Stimulated activated CD4-positive, alpha-beta T cell treated with anti-CD3 and anti-CD28 coated beads, Interleukin-4, amount 100 ng/mL, for 24 hours (primary cell): Measurements from ENCODE around the gene NAP1L4.

Source experiments
- DNase-seq: peaks from one replicate; pipeline ENCODE4 v3.0.0-alpha.2; 2020

Gene NAP1L4

DNA sequence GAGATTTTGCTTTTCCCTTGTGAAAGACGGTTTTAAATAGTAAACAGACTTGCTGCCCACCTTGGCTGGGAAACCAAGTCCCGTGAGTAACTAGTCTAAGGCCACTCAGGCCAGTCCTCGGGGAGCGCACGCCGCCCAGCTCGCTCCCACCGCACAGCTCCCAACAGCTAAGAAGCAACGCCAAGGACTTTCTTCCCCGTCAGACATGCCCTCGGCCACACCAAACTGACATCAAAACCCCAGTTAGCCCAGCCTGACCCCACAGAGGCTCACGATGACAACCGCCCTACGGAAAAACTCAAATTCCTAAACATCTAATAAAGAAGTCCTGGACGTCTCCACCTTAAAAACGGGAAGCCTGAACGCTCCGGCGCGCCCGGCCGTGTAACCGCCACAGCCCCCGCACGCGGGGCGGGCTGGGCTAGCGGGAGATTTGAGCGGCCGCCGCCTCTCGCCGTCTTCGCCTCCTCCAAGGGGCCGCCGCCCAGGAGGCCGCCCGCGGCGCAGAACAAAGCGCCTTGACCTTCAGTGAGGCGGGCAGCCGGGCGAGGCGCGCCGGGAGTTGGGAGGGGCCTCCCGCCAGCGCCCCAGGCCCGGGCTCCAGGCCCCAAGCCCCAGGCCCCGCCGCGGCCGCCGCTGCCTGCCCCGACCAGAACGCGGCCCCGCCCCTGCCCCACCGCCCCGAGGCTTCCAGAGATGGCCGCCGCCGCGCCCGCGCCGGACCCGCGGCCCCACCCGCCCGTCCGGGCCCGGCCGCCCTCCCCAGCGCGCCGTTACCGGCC lies 486 bp downstream of the NAP1L4 start:
- DNase-seq = no peak

DNA sequence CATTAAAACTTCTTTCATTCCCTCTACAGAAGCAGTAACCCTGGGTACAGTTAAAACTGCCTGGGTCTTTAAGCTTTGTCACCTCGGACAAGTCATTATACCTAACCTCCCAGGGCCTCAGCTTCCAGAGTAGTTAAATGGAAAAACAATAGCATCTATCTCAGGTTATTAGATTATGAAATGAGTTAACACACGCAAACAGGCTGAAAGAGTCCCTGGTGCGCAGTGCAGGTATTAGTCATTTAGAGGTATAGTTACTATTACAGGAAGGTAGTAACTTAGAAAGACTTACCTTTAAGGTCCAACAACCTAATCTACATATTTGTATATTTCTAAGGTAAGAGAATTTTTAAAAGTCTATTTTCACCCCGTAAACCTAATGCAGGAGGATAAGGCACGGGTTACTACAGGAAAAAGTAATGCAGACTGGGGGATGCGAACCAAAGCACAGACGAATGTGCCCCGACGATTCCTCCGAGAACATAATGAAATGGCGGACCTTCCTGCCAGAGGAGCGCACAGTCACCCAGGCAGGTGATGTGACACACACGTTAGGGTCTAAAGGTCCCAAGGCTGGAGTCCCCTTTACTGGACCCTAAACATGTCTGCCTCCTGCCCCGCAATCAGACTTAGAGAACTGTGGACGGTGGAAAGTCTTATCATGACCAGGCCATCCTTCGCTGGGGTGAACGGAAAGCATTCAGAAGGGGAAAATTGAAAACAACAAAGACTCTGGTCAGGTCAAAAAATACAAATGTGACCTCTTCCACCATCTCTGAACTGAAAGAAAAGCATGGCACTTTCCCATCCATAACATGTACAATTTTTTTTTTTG lies 1.3 kb downstream of the NAP1L4 start:
- peak; percentile 63 for DNase-seq

DNA sequence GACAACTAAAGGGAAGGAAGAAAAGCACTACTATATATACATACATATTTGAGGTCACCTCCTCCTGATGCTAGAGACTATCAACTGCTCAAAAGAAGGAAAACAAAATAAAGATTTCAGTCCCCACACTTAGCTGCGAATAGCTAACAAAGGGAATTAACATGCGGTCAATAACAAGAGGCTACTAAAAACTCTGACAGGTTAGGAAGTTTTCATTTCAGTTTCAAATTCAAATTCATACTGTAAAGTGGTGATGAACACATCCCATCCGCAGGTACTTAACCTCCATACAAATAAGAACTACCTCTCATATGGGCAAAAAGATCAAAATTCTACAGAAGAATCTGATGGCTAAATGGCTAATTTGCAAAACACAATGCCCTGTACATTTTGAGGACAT lies 2.6 kb downstream of the NAP1L4 start:
- DNase-seq = no peak

DNA sequence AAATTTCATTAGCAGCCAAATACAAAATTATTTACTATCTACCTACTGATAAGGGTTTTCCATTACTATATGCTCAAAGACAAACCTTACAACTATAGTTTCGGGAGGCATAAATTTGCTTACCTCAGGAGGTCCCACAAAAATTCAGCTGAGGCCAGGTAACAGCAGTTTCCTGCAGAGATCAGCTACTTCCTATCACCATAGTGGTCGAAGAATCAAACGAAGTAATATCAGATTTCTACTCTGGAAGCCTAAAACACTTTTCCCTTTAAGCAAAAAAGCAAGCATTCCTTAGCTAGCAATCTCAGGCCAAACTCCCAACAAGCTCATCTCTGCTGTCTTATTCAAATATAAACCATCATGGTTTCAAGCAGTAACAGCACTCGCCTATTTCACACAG lies 3.1 kb downstream of the NAP1L4 start:
- DNase-seq = no peak

DNA sequence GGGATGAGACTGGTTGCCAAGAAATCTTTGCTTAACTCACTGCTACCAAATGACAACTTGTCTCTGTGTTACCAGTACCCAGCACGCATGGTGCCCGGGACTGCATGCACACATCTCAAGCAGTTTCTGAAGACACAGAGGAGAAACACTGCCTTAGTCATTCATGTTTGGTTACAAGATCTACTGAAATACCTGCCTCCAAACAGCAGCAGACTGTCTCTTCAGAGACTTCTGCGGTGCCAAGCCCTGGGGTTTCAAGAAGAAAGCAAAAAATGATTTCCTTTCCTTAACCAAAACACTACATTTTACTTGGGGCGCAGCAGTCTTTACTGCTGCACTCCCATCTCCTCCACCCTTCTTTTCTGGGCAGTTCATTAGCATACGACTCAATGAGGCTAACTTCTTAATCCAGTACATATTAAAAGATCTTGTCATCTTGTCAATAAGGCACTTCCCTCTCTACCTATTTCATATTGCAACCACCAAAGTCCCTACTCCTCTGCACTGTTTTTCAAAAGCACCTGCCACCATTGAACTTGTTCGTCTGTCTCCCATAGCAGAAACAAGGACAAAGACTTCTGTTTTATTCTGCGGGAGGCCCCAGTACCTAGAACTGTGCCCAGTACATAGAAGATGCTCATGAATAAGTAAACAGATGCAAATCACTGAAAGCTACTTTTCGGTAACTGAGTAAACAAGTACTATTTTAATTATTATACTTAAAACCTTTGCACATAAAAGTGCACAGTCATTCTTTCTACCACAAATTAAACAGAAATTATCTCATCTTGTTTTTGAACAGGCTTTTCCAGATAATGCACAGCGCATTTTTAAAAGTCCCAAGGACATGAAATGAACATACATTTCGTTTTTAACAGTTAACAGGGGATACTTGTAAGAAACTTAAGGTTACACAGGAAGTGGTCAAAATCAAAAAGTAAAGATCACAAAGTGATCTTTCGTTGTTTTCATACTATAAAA lies 4.0 kb downstream of the NAP1L4 start:
- DNase-seq = peak; percentile 46

DNA sequence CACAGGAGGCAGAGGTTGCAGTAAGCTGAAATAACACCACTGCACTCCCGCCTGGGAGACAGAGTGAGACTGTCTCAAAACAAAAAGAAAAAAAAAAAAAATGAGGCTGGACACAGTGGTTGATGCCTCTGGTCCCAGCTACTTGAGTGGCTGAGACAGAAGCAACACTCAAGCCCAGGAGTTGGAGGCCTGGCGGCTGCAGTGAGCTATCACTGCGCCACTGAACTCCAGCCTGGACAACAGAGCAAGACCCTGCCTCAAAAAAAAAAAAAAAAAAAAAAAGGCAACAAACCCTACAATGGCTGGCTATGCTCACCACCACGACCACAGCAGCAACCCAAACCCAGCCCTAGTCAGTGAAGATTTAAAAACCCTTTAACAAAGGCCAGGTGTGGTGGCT lies 8.2 kb downstream of the NAP1L4 start:
- DNase-seq = no peak

DNA sequence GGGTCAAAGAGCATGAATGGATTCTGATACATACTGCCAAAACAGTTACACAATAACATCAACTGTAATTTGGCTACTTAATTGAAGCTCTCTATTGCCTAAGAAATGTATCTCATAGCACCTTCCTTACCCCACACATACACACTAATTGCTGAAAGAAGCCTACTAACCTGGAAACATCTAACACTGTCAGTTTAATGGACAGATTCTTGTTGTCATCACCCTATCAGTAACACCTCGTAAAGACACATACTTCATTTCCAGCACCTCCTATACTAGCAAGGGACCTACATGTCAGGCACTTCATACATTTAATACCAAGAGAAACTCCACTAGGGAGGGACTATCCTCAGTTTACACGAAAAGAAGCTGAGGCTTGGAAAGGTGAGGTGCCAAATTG lies 9.9 kb downstream of the NAP1L4 start:
- no peak for DNase-seq

DNA sequence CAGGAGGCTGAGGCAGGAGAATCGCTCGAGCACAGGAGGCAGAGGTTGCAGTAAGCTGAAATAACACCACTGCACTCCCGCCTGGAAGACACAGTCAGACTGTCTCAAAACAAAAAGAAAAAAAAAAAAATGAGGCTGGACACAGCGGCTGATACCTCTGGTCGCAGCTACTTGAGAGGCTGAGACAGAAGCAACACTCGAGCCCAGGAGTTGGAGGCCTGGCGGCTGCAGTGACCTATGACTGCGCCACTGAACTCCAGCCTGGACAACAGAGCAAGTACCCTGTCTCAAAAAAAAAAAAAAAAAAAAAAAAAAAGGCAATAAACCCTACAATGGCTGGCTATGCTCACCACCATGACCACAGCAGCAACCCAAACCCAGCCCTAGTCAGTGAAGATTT lies 11.0 kb downstream of the NAP1L4 start:
- DNase-seq = no peak

DNA sequence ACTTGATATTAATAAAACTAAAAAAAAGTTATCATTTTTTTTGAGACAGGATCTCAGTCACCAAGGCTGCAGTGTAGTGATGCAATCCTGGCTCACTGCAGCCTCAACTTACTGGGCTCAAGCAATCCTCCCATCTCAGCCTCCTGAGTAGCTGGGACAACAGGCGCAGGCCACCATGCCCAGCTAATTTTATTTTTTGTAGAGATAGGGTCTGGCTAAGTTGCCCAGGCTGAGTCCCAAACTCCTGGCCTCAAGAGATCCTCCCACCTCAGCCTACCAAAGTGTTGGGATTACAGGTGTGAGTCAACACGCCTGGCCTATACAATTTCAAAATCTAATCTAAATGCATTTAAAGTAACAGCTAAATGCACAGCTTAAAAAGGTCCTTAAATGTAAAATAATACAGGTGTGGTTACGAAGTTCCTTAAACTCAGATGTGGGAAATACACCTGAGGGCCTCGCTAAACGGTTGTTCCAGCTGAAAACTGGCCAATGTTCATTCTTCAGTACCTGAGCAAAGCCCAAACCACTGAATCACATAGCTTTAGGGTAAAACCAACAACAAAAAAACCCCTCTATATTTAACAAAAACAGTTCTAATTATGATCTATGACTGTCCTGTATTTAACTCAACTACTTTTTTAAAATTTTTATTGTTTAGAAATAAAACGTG lies 11.8 kb downstream of the NAP1L4 start:
- no peak for DNase-seq

DNA sequence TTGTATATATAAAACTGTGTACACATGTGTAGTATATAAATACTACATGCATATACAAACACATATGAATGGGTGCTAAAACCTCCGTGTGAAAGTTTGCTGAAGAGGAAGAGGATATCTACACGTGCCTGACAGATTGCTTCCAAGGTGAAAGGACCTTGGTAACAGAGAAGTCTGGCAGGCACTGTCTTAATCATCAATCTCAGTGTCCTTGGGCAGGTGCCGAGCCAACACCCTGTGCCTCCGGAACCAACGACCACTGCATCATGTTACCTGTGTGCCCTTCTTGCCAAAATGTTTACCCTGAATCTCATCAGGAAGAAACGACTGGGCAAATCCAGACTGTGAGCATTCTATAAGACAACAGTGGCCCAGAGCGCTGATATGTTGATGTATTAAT lies 15.0 kb downstream of the NAP1L4 start:
- DNase-seq = no peak

DNA sequence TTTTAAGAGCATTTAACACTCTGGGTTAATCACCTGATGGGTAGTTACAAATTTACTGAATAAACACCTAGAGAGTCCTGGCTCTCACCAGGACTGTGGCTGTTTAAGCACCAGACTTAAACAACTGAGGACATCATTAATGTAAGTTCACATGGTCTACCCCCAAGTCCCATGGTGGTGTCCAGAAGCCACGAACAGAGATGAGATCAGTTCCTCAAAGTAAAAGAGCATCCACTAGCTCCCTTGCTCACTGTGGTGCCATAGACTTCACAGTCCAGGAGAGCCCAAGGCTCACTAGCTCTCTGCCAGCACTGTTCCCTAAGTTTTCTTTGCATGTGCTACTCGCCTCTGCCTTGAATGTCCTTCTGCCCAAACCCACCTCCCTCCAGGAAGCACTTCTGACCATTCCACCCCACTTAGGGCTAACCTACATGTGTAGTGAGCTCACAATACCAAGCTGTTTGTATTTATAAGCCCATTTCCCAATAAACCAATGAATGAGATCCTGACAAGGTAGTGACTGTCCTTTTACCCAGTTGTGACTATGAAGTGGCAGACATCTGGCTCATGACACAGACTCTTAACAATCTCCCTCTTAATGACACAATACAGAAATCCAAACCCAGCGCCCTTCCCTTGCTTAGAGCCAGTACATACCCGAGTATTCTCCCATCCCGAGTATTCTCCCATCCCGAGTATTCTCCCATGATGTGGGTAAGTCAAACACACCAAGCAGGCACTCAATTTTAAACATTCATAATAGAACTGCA lies 15.7 kb downstream of the NAP1L4 start:
- no peak for DNase-seq

DNA sequence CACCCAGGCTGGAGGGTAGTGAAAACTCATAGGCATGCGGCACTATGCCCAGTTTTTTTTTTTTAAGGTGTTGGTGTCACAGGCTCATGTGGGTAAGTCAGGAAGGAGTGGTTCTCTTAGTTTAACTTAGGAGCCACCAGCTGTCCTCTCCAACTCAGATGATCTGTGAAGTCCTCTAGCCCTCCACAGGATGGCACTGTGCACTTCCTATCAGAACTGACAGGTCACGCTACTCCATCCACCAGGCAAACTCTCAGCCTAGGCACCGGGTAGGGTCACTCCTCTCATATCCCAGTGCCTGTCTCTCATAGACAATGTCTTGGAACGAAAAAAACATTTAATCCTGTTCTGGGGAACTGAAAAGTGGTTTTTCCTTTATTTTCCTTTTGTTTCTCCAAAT lies 16.5 kb downstream of the NAP1L4 start:
- DNase-seq = peak; percentile 50

DNA sequence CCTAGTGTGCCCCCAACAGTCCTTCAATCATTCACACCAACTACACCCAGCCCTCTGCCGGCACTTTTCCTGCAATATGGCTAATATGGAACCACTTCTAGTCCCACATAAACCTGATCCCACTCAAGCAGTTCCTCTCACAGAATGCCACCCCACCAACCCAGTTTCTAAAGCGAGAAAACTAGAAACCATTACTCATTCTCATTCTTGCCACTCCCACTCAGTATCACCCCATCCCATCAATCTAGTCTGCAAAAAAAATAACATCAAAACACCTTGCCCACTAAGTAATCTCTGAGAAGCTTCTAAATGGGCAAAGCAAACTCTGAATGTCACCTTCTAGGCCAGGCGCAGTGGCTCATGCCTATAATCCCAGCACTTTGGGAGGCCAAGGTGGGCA lies 17.9 kb downstream of the NAP1L4 start:
- no peak for DNase-seq

DNA sequence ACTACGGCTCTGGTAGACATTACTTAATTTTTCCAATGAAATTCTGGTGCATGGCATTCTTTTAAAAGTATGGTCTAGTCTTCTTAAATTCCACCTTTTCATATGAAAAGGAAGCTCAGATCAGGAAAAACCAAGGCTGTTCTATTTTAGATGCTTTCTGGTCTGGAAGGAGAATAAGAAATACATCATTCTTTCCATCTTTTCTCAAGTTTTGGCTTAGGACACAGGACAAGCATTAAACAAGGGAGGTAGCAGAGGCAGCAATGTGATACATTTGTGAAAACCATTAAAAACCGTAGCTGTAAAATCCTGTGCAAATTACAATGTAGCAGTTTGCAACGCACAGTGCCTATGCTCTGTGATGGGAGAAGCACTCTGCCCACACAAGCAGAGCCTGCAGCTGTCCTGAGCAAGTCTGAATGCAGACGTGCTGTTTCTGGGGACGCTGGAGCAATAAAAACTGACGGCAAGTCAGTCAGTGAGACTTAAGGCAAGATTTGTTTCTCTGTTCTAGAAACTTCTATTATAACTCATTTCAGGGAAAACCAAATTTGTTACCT lies 23.7 kb downstream of the NAP1L4 start:
- DNase-seq = no peak

DNA sequence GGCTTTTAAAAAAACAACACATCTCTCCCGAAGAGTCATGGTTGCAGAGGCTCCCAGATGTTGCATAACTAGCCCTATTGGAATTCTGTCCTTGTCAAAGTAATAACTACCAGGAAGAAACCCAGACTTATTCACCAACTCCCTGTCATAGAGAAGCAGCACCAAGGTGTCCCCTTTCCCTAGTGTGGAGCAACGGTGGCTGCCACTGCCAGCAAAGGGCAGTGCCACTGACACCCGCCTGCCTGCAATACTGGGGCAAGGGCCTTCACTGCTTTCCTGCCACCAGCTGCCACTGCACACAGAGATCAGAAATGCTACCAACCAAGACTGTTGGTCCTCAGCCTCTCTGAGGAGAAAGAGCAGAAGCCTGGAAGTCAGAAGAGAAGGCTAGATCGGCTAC lies 27.3 kb downstream of the NAP1L4 start:
- no peak for DNase-seq

DNA sequence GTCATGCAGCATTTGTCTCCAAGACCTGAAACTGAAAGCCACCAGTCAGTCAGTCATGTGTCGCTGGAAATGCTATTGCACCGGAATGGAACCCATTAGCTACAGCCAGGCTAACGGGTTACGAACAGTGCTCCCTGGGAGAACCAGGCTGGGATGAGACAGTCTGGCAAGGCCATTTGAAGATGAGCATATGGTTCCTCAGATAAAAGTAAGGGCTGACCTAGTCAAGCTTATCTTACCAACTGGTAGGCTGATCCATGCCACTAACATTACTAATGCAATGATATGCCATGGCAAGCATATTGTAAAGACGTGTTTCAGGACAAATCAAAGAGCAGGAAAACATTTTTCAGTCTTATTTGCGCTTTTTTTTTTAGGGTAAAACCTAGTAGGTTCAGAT lies 28.4 kb downstream of the NAP1L4 start:
- no peak for DNase-seq

DNA sequence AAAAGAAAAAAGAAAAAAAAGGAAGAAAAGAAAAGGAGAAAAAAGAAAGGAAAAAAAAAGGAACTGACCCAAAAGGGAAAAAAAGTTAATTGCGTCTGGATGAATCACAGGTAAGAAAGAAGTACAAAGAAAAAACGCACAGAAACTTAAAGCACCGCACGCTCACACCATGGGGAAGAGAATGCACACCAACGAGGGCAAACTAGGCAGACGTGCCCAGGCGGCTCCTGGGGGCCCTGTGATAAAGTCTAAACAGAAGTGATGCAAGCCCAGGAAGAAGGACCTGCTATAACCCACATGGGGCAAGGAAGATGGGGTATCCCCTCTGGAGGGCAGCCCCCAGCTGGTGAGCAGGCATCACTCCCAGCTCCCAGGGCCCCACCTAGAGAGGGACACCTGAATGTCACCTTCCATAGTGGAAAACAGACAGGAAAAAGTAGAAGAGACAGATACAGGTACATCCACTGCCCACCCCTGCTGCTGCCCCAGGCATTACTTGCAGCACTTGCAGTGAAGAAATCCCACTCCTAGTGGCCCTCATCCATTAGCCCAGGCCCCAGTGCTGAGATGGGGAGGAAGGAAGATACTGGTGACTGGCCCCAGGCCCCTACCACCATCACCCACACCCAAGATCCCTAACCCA lies 28.9 kb downstream of the NAP1L4 start:
- DNase-seq = no peak

DNA sequence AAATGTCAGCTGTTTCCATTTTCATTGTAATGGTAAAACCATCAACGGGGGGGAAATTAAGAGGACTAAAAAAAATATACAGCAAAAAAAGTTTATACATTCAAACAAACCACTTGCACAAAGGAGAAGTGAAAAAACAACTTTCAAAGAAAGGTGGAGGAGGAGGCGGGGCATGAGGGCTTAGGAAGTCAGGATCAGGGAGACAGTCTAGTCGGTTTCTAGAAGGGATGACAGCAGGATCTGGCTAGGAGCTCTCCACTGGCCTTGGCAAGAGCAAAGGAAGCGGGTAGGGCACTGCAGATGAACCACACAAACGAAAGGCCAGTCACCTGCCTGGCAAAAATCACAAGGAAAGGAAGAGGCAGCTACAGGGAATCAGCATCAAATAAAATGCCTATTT lies 31.0 kb downstream of the NAP1L4 start:
- DNase-seq = no peak

DNA sequence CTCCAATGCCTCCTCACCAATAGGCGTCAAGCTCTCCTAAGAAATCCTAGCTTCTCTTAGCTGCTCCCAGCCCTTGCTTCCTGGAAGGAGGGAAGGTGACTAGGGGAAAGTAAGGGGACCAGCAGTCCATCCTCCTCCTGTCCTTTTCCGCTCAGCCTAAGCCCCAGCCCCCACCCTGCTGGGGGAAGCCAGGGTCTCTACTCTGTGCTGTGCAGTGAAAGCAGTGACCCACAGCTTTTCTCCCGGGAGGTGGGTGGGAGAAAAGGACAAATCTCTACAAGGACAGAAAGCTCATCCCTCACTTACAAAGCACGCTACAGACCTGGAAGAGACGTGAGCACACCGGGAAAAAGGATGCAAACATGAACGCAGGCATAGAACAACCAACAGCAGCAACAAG lies 32.0 kb downstream of the NAP1L4 start:
- no peak for DNase-seq

DNA sequence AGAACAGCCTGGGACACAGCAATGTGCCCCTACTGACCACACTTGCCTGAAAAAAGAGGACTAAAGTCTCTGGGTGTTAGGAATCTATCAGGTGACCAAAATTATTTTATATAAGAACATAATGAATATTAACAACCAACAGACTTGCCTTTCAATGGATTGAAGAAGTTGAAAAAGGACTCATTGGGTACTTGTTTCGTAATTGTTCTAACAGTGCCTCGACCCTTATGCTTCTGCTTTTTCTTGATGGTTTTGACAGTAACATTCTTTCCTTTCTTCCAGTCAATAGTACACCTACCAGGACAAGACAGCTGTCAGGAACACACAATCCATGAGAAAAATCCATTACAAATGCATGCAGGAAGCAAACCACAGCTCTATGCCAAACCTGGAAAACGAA lies 33.9 kb downstream of the NAP1L4 start:
- DNase-seq = no peak

DNA sequence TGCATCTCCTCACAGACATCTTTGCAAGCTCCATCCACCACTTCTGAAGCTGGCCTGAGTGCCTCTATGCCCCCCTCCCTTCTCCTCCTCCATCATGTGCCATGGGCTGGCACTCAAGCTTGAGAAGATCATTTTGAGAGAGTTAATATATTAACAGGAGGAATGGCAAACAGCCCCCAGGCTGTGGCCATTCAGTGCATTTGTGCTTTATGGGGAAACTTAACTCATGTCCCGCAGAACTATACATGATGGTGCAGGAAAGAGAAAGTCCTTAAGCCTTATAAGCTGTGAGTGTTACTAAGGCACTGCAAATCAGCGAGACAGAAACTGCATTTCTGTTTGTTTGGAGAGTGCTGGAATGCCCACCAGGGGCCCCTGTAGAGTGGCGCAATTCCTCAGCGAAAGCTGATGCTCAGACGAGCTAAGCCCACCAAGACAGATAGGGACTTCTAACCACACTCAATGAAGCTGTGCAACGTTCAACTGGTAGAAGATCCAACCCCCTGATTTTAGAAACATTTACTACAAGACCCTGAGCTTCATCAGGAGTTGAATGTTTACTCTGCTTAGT lies 36.1 kb downstream of the NAP1L4 start:
- DNase-seq = no peak
